Spleen (tissue), 7 donors: ENCODE data around the gene SH3BP1.

Experiments
- POLR2A ChIP-seq, 3 donors: fragments of 450-650 bp; IDR thresholded peaks; one replicate each; pipeline ENCODE4 v1.5.1; 2017; ENCODE audit warnings: antibody characterized with exemption in 3 of 3, mild to moderate bottlenecking in 1 of 3
- POLR2AphosphoS5 ChIP-seq, 3 donors: sonication (generic); formaldehyde crosslinking; IDR thresholded peaks; one replicate each; pipeline ENCODE4 v1.5.1; 2017; ENCODE audit warnings: antibody characterized with exemption in 3 of 3
- TF ChIP-seq, protein P1 (sequence below), 11 experiments: fragments of 200-600 bp in 7 of 11; fragments of 450-650 bp in 4 of 11; sonication (generic) in 4 of 11; IDR thresholded peaks in 8 of 11; conservative IDR thresholded peaks in 3 of 11; 1 replicate in 7 of 11; 2 replicates in 4 of 11; pipeline versions ENCODE4 v1.4.0 to v1.8.0; 2016 to 2021; ENCODE audit warnings: antibody characterized with exemption in 11 of 11, inconsistent platforms in 4 of 11, mild to moderate bottlenecking in 1 of 11
- donor health status: DM: no; HTN: no; CAD: no; lungs with moderate emphysema.
- donor health status: DM: no; HTN: no; CAD: no.
- donor health status: DM: no; HTN: no; CAD: no.

DNA sequence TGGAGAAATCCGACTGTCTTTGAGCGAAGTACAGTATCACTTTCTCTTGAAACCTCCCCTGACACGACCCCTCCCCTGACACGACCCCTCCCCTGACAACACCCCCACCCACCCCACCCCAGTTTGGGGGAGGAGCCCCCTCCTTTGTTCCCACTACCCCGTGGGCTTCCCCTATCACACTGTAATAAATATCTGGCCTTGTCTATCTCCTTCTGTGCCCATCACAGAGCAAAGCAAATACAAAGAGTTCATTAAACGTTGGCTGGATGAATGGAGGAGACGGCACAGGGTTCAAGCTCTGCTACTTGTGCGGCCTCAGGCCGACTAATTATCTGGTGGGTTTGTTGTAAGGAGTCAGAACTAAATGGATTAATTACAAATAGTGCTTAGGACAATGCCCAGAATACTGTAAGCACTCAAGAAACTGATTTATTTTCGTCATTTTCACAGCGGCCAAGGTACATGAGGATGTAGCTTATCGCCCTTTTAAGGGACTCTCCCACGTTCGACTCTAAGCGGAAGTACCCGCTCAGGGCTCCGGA is 31.5 kb upstream of the SH3BP1 start:
- TF ChIP-seq, protein P1, sequence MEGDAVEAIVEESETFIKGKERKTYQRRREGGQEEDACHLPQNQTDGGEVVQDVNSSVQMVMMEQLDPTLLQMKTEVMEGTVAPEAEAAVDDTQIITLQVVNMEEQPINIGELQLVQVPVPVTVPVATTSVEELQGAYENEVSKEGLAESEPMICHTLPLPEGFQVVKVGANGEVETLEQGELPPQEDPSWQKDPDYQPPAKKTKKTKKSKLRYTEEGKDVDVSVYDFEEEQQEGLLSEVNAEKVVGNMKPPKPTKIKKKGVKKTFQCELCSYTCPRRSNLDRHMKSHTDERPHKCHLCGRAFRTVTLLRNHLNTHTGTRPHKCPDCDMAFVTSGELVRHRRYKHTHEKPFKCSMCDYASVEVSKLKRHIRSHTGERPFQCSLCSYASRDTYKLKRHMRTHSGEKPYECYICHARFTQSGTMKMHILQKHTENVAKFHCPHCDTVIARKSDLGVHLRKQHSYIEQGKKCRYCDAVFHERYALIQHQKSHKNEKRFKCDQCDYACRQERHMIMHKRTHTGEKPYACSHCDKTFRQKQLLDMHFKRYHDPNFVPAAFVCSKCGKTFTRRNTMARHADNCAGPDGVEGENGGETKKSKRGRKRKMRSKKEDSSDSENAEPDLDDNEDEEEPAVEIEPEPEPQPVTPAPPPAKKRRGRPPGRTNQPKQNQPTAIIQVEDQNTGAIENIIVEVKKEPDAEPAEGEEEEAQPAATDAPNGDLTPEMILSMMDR (IDR thresholded peaks at IDR 0.05 in 8 of 11, conservative IDR thresholded peaks at IDR 0.05 in 3 of 11), result no peak
- TF ChIP-seq POLR2AphosphoS5 (IDR thresholded peaks at IDR 0.05) (no peak), POLR2A (IDR thresholded peaks at IDR 0.05) (no peak)
